ENCODE data around the gene PPP3CB. TPM values are rescaled to one million over a fixed set of nuclear protein-coding genes. Genes with fewer than 3 reads are reported as not detected.
A peak's percentile ranks its signal among the peaks of the same experiment; 100 is the strongest.

PPP3CB gene
- total RNA-seq, 2 donors from 2014 or later, result 40.7 to 44.2 TPM

DNA sequence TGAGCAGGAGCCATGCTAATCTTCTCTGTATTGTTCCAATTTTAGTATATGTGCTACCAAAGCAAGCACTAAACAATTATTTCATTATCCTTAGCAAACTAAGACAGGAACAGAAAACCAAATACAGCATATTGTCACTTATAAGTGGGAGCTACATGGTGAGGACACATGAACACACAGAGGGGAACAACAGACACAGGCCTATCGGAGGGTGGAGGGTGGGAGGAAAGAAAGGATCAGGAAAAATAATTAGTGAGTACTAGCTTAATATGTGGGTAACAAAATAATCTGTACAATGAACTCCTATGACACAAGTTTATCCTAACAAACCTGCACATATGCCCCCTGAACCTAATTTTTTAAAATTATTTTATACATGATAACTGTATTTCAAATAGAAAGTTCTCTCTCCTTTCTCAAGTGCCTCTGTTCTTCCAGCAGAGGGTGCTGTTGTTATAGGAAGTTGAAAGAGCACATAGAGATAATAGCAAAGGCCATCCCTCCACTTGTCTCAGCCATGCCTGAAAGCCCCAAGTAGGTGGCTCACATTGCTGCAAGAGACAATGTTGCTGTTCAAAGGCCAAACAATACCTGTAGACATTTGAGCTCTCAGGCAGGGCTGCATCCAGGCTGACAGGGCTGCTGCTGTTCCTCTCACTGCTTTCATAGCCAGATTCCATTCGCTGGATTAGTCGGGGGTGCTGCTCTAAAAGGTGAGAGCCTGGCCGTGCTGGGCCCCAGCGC lies 33.4 kb upstream of the PPP3CB start:
- no peak for DNase-seq (ENCODE audit: low spot score)
- Histone ChIP-seq H3K4me1 (no peaks in the 10 kb centered on the region), H3K27ac (no peak overlapping the region), H3K9me3 (no peaks in the 10 kb centered on the region), H3K4me3 (no peak overlapping the region), H3K27me3 (no peaks in the 10 kb centered on the region), H3K36me3 (peaks cover 43% of the 10 kb centered on the region)
- TF ChIP-seq, protein P1, sequence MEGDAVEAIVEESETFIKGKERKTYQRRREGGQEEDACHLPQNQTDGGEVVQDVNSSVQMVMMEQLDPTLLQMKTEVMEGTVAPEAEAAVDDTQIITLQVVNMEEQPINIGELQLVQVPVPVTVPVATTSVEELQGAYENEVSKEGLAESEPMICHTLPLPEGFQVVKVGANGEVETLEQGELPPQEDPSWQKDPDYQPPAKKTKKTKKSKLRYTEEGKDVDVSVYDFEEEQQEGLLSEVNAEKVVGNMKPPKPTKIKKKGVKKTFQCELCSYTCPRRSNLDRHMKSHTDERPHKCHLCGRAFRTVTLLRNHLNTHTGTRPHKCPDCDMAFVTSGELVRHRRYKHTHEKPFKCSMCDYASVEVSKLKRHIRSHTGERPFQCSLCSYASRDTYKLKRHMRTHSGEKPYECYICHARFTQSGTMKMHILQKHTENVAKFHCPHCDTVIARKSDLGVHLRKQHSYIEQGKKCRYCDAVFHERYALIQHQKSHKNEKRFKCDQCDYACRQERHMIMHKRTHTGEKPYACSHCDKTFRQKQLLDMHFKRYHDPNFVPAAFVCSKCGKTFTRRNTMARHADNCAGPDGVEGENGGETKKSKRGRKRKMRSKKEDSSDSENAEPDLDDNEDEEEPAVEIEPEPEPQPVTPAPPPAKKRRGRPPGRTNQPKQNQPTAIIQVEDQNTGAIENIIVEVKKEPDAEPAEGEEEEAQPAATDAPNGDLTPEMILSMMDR (IDR thresholded peaks at IDR 0.05), result peak; percentile 72 to 88

DNA sequence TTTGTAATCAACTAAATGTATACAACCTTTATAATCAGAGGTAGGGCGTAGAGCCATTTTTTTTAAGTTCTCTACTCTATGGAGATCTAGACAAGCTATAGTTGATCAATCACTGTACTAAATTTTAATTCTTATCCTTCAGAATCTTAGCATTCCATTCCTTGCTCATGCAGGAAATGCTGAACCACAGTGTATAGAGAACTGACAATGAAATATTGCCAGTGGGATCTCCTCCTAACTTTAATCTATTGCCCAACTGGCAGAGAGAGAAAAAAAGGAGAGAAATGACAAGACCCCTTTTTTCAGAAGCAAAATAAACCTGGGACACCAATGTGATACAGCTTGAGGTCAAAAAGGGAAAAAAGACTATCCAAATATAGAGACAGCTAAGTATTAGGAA lies 26.4 kb upstream of the PPP3CB start:
- Histone ChIP-seq H3K27me3 (no peaks in the 10 kb centered on the region), H3K27ac (no peak overlapping the region), H3K4me3 (no peak overlapping the region), H3K36me3 (peaks cover 88% of the 10 kb centered on the region), H3K9me3 (no peaks in the 10 kb centered on the region), H3K4me1 (no peaks in the 10 kb centered on the region)
- TF ChIP-seq, protein P1 (IDR thresholded peaks at IDR 0.05), result no peak
- no peak for DNase-seq (ENCODE audit: low spot score)

DNA sequence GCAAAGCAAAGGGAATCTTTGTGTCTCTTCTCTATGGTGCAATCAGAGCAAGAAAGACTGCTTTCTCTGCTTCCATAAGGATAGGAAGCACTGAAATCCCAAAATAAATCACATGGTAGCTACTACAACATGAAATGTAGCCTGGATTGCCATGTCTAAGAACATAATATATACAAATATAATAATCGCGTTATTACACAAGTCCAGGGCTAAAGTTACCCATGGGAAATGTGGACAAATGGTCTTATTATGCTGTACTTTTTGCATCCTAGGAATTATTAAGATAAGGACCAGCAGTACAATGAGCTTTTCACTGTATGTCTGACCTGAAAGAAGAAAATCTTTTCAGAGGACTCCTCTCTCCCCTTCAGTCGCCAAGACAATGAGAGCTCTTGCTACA lies 23.5 kb upstream of the PPP3CB start:
- Histone ChIP-seq H3K27ac (no peak overlapping the region), H3K36me3 (peaks cover 84% of the 10 kb centered on the region), H3K4me3 (no peak overlapping the region), H3K9me3 (no peaks in the 10 kb centered on the region), H3K27me3 (no peaks in the 10 kb centered on the region), H3K4me1 (no peaks in the 10 kb centered on the region)
- TF ChIP-seq, protein P1 (IDR thresholded peaks at IDR 0.05), result no peak
- no peak for DNase-seq (ENCODE audit: low spot score)

DNA sequence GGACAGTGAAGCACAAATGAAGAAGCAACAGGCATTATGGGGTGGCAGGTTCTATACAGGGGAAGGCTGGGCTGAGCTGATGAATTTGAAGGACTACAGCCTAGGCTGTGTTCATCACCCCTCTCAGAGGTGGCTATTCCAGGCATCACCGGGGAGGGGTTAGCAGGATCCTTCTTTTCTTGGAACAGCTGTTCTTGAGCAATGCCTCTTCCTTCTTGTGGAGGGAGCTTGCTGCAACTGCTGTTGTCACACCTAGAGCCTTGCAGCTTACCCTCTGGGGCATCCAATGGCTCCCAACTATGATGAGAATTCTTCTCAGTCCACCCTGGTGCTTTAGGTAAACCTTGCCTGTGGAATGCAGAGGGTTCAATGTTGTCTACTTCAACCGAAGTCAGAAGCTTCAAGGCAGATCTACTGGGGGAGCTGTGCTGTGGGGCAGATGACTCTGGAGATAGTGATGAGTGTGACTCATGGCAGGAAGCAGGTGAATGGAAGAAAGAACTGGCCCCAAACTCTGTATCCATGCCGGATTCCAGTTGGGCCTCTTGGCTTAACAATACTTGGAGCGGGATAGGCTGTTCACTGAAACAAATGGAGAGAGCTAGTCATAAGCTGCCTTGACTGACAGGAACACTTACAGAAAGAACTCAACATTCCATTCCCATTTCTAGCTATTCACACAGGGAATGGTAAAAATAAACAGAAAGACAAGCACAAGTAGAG lies 21.5 kb upstream of the PPP3CB start:
- no peak overlapping the region for H3K4me3 ChIP-seq
- H3K36me3 ChIP-seq, result peaks cover 67% of the 10 kb centered on the region
- H3K27me3 ChIP-seq, result no peaks in the 10 kb centered on the region
- H3K9me3 ChIP-seq, result no peaks in the 10 kb centered on the region
- TF ChIP-seq, protein P1 (IDR thresholded peaks at IDR 0.05), result no peak
- no peak overlapping the region for H3K27ac ChIP-seq
- DNase-seq (ENCODE audit: low spot score), result no peak
- no peaks in the 10 kb centered on the region for H3K4me1 ChIP-seq

DNA sequence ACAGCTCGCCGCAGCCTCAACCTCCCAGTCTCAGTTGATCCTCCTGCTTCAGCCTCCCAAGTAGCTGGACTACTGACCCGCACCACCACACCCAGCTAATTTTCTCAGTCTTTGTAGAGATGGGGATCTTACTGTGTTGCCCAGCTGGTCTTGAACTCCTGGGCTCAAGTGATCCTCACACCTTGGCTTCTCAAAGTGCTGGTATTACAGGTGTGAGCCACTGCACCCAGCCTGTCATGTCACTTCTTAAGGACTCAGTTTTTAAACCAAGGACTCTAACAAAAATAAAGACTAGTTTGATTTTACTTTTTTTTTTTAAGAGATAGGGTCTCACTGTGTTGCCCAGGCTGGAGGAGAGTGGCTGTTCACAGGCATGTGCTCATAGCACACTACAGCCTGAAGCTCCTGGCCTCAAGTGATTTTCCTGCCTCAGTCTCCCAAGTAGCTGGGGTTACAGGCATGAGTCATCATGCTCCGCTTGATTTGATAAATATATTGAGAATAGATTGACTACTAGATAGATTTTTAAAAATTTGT lies 16.5 kb upstream of the PPP3CB start:
- Histone ChIP-seq H3K36me3 (peaks cover 22% of the 10 kb centered on the region), H3K4me3 (no peak overlapping the region), H3K27ac (no peak overlapping the region), H3K27me3 (no peaks in the 10 kb centered on the region), H3K4me1 (no peaks in the 10 kb centered on the region), H3K9me3 (no peaks in the 10 kb centered on the region)
- TF ChIP-seq, protein P1 (IDR thresholded peaks at IDR 0.05), result no peak
- DNase-seq (ENCODE audit: low spot score), result no peak

Measured in right atrium auricular region (tissue), 2 donors.